HL-60 (cell line): ENCODE data around the gene PRSS33.

Experiments used
- DNase-seq, 2 experiments: peaks; one replicate each; pipeline ENCODE4 v3.0.0-alpha.2; 2010 to 2020; ENCODE audit warnings: low read depth in 1 of 2, low spot score in 1 of 2
- H3K27ac ChIP-seq: fragments of 250-450 bp; sonication (Bioruptor Pico); replicated peaks from 2 replicates; pipeline ENCODE4 v1.5.1; 2020; ENCODE audit warnings: mild to moderate bottlenecking, moderate library complexity
- H3K27me3 ChIP-seq: fragments of 250-450 bp; sonication (Bioruptor Pico); 2 replicates; pipeline ENCODE4 v1.5.1; 2021; ENCODE audit warnings: mild to moderate bottlenecking, moderate library complexity; ENCODE audit not compliant: insufficient read depth, poor library complexity, severe bottlenecking
- H3K4me3 ChIP-seq: replicated peaks from 2 replicates; pipeline ENCODE4 v1.5.1; 2011; ENCODE audit warnings: mild to moderate bottlenecking, control low read depth, low read length; ENCODE audit not compliant: insufficient read depth
- GABPA ChIP-seq: IDR thresholded peaks from 2 replicates; pipeline ENCODE4 v1.6.1; 2012; ENCODE audit warnings: low read depth
- POLR2AphosphoS5 ChIP-seq: IDR thresholded peaks from 2 replicates; pipeline ENCODE4 v1.6.1; 2012; ENCODE audit warnings: low read depth
- REST ChIP-seq: IDR thresholded peaks from 2 replicates; pipeline ENCODE4 v1.6.1; 2012; ENCODE audit warnings: low read depth; ENCODE audit not compliant: insufficient replicate concordance
- SPI1 ChIP-seq: IDR thresholded peaks from 2 replicates; pipeline ENCODE4 v1.6.1; 2012; ENCODE audit warnings: low read depth, mild to moderate bottlenecking, borderline replicate concordance
- TF ChIP-seq, protein P1 (sequence below): IDR thresholded peaks from one replicate; pipeline ENCODE4 v1.5.1; 2011; ENCODE audit warnings: low read length, control low read depth, inconsistent platforms; ENCODE audit not compliant: insufficient read depth

The PRSS33 gene

DNA sequence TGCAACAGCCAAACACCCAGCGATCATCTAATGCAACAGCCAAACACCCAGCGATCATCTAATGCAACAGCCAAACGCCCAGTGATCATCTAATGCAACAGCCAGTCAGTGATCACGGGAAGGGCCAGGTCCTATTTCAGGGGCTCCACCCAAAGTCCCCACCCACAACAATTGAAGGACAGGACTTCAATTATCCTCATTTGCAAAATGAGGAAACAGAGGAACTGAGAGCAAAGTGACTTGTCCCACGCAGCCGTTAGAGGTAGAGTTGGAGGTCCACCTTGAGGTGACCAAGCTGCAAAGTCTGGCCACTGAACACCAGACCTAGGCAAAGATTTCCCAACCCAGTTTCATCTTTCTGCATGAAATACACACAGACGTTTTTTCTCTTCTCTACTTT is 46.4 kb upstream of the PRSS33 start:
- TF ChIP-seq SPI1 = no peak
- no peak for TF ChIP-seq GABPA
- TF ChIP-seq, protein P1, sequence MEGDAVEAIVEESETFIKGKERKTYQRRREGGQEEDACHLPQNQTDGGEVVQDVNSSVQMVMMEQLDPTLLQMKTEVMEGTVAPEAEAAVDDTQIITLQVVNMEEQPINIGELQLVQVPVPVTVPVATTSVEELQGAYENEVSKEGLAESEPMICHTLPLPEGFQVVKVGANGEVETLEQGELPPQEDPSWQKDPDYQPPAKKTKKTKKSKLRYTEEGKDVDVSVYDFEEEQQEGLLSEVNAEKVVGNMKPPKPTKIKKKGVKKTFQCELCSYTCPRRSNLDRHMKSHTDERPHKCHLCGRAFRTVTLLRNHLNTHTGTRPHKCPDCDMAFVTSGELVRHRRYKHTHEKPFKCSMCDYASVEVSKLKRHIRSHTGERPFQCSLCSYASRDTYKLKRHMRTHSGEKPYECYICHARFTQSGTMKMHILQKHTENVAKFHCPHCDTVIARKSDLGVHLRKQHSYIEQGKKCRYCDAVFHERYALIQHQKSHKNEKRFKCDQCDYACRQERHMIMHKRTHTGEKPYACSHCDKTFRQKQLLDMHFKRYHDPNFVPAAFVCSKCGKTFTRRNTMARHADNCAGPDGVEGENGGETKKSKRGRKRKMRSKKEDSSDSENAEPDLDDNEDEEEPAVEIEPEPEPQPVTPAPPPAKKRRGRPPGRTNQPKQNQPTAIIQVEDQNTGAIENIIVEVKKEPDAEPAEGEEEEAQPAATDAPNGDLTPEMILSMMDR = no peak
- no peak for TF ChIP-seq REST
- no peak for TF ChIP-seq POLR2AphosphoS5
- DNase-seq = no peak
- Histone ChIP-seq H3K27me3 (no peaks in the 10 kb centered on the region), H3K27ac (no peak overlapping the region), H3K4me3 (no peak overlapping the region)

GRCh38 chr16:2831203-2831602 is 43.8 kb upstream of the PRSS33 start:
- Histone ChIP-seq H3K4me3 (no peak overlapping the region), H3K27me3 (no peaks in the 10 kb centered on the region), H3K27ac (no peak overlapping the region)
- no peak for DNase-seq
- TF ChIP-seq SPI1 = no peak
- TF ChIP-seq POLR2AphosphoS5 = no peak
- TF ChIP-seq, protein P1 = no peak
- no peak for TF ChIP-seq GABPA
- no peak for TF ChIP-seq REST

GRCh38 chr16:2830355-2830695 is 43.0 kb upstream of the PRSS33 start:
- H3K4me3 ChIP-seq = no peak overlapping the region
- no peak for DNase-seq
- no peak overlapping the region for H3K27ac ChIP-seq
- H3K27me3 ChIP-seq = no peaks in the 10 kb centered on the region
- TF ChIP-seq REST (no peak), POLR2AphosphoS5 (no peak), SPI1 (no peak), GABPA (no peak)
- TF ChIP-seq, protein P1 = no peak
